Measurements from ENCODE around the gene HBM.
"Not testable (repeated sequence)": the region's sequence is repeated elsewhere in the genome, so short reads cannot be mapped to it uniquely, and the experiment has no call there.

HBM gene

DNA sequence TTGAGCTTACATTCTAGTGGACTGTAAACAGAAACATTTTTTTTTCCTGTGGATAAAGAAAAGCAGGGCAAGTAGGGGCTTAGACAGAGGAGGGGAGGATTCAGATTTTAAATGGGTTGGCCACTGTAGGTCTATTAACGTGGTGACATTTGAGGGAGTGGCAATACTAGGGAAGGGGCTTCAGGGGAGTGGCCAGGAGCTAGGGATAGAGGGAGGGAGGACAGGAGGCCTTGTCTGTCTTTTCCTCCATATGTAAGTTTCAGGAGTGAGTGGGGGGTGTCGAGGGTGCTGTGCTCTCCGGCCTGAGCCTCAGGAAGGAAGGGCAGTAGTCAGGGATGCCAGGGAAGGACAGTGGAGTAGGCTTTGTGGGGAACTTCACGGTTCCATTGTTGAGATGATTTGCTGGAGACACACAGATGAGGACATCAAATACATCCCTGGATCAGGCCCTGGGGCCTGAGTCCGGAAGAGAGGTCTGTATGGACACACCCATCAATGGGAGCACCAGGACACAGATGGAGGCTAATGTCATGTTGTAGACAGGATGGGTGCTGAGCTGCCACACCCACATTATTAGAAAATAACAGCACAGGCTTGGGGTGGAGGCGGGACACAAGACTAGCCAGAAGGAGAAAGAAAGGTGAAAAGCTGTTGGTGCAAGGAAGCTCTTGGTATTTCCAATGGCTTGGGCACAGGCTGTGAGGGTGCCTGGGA is 6.5 kb upstream of the HBM start:
- Histone ChIP-seq H3K36me3 (no peaks in the 10 kb centered on the region), H3K27me3 (peaks cover 0 to 68% of the 10 kb centered on the region in 2 donors), H3K4me3 (no peak overlapping the region), H3K27ac (no peak overlapping the region), H3K4me1 (peaks cover 0 to 8% (median 7%) of the 10 kb centered on the region in 4 donors), H3K9me3 (no peaks in the 10 kb centered on the region)
- no peak for DNase-seq
- intact Hi-C loops (cut with DNase I; ENCODE audit: low total_unique reads): no loop called here
- TF ChIP-seq, protein P1, sequence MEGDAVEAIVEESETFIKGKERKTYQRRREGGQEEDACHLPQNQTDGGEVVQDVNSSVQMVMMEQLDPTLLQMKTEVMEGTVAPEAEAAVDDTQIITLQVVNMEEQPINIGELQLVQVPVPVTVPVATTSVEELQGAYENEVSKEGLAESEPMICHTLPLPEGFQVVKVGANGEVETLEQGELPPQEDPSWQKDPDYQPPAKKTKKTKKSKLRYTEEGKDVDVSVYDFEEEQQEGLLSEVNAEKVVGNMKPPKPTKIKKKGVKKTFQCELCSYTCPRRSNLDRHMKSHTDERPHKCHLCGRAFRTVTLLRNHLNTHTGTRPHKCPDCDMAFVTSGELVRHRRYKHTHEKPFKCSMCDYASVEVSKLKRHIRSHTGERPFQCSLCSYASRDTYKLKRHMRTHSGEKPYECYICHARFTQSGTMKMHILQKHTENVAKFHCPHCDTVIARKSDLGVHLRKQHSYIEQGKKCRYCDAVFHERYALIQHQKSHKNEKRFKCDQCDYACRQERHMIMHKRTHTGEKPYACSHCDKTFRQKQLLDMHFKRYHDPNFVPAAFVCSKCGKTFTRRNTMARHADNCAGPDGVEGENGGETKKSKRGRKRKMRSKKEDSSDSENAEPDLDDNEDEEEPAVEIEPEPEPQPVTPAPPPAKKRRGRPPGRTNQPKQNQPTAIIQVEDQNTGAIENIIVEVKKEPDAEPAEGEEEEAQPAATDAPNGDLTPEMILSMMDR (IDR thresholded peaks at IDR 0.05): no peak

DNA sequence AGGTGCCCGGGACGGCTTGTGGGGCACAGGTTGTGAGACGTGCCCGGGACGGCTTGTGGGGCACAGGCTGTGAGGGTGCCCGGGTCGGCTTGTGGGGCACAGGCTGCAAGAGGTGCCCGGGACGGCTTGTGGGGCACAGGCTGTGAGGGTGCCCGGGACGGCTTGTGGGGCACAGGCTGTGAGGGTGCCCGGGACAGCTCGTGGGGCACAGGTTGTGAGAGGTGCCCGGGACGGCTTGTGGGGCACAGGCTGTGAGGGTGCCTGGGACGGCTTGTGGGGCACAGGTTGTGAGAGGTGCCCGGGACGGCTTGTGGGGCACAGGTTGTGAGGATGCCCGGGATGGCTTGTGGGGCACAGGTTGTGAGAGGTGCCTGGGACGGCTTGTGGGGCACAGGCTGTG is 5.5 kb upstream of the HBM start:
- intact Hi-C loops (cut with DNase I; ENCODE audit: low total_unique reads); H3K9me3 ChIP-seq; H3K4me1 ChIP-seq; H3K27ac ChIP-seq; DNase-seq; H3K4me3 ChIP-seq; H3K36me3 ChIP-seq: not testable (repeated sequence)
- H3K27me3 ChIP-seq: peaks cover 2 to 62% of the 10 kb centered on the region in 2 donors

DNA sequence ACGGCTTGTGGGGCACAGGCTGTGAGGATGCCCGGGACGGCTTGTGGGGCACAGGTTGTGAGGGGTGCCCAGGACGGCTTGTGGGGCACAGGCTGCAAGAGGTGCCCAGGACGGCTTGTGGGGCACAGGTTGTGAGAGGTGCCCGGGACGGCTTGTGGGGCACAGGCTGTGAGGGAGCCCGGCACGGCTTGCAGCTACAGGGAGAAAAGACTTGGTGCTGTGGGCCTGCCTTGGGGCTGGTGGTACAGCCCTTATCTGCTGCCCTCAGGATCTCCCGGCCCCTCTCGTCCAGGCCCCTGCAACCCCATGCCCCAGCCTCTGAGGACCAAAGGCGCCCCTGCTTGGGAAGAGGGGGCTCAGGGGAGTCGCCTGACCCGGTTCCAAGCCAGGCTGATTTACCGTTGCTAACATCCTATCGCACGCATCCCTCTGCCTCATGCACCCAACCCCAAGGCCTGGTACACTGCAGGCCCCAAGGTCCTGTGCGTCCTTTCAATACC is 5.0 kb upstream of the HBM start:
- H3K9me3 ChIP-seq: no peaks in the 10 kb centered on the region
- peaks cover 7 to 62% of the 10 kb centered on the region in 2 donors for H3K27me3 ChIP-seq
- no peak overlapping the region for H3K4me3 ChIP-seq
- DNase-seq: no peak
- intact Hi-C loops (cut with DNase I; ENCODE audit: low total_unique reads): no loop called here
- peaks cover 7 to 9% (median 9%) of the 10 kb centered on the region in 4 donors for H3K4me1 ChIP-seq
- no peaks in the 10 kb centered on the region for H3K36me3 ChIP-seq
- TF ChIP-seq, protein P1 (IDR thresholded peaks at IDR 0.05): no peak
- no peak overlapping the region for H3K27ac ChIP-seq

DNA sequence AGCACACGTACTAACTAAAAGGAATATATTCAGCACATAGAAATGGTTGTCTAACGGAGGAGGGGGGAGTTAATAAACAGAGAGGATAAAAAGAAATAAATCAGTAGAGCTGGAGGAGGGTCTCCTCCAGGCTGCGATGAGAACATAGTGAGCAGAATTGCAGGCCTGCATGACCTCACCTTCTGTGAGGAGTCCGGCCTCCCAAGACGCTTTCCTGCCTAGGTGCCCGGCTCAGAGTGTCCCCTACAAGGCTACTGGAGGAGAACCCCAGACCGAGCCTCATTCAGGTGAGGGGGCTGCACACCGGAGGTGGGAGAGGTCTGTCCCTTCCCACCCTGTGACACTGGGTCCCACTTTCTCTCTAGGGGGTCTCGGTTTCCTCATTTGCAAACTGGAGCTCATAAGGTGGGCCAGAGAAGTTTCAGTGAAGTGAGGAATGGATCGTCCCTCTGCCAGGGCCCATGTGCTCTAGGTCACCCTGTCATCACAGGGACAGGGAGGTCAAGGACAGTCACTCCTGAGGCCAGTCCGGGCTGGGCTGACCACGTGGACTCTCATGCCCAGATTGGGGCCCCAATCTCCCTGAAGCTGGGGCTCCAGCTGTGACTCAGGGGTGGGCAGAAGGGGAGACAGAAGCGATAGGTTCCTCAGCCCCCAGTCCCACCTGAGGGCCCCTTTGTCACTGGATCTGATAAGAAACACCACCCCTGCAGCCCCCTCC is 3.3 kb upstream of the HBM start:
- TF ChIP-seq, protein P1 (IDR thresholded peaks at IDR 0.05): no peak
- H3K36me3 ChIP-seq: no peaks in the 10 kb centered on the region
- H3K27ac ChIP-seq: no peak overlapping the region
- H3K4me1 ChIP-seq: peaks cover 10 to 18% (median 16%) of the 10 kb centered on the region in 4 donors
- no peak overlapping the region for H3K4me3 ChIP-seq
- intact Hi-C loops (cut with DNase I; ENCODE audit: low total_unique reads): no loop called here
- no peaks in the 10 kb centered on the region for H3K9me3 ChIP-seq
- H3K27me3 ChIP-seq: peaks cover 14 to 64% of the 10 kb centered on the region in 2 donors
- DNase-seq: no peak

DNA sequence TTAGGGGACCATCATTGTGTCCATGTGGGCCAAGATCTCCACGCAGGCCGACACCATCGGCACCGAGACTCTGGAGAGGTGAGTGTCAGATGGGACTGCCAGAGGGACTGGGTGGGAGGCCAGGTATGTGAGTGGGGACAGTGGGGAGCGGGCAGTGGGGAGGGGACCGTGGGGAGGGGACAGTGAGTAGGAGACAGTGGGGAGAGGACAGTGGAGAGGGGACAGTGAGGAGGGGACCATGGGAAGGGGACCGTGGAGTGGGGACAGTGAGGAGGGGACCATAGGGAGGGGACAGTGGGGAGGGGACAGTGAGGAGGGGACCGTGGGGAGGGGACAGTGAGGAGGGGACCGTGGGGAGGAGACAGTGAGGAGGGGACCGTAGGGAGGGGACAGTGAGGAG is 2.6 kb upstream of the HBM start:
- Histone ChIP-seq H3K4me1 (peaks cover 10 to 18% (median 16%) of the 10 kb centered on the region in 4 donors), H3K27me3 (peaks cover 14 to 65% of the 10 kb centered on the region in 2 donors)
- H3K4me3 ChIP-seq; intact Hi-C loops (cut with DNase I; ENCODE audit: low total_unique reads); H3K9me3 ChIP-seq; DNase-seq; H3K36me3 ChIP-seq; H3K27ac ChIP-seq: not testable (repeated sequence)

DNA sequence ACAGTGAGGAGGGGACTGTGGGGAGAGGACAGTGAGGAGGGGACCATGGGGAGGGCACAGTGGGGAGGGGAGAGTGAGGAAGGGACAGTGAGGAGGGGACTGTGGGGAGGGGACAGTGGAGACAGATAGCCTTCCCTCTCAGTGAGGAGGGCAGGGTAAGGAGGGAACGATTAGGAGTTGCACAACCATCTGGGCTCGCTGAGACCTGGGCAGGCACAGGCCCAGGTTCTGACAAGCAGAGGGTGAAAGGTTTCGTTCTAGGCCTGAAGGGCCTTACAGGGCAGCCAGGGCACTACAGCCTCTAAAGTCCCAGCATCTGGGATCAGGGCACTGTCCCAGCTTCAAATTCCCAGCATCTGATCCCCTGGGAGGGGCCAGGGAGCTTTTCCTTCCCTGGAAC is 2.1 kb upstream of the HBM start:
- intact Hi-C loops (cut with DNase I; ENCODE audit: low total_unique reads); H3K4me3 ChIP-seq; H3K36me3 ChIP-seq; DNase-seq; H3K9me3 ChIP-seq; H3K27ac ChIP-seq: not testable (repeated sequence)
- peaks cover 14 to 67% of the 10 kb centered on the region in 2 donors for H3K27me3 ChIP-seq
- H3K4me1 ChIP-seq: peaks cover 10 to 18% (median 16%) of the 10 kb centered on the region in 4 donors

DNA sequence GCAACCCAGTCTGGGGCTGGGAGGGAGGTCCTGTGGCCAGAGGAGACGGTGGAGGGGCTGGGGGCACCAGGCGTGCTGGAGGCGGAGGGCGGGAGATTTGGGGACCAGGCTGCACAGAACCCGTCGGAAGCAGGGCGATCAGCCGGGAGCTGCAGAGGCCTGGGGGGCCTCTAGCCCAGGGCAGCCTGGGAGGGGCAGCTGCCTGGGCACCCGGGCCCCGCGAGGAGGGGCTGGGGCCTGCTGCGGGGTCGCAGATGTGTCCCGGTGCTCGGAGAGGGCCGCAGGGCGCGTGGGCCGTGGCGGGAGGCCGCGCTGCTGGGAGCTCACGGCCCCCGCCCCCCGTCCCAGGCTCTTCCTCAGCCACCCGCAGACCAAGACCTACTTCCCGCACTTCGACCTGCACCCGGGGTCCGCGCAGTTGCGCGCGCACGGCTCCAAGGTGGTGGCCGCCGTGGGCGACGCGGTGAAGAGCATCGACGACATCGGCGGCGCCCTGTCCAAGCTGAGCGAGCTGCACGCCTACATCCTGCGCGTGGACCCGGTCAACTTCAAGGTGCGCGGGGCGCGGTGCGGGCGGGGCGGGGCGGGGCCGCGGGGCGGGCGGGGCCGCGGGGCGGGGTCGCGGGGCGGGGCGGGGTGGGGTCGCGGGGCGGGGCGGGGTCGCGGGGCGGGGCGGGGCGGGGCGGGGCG is 1.5 kb upstream of the HBM start:
- peaks cover 10 to 18% (median 16%) of the 10 kb centered on the region in 4 donors for H3K4me1 ChIP-seq
- peaks cover 14 to 70% of the 10 kb centered on the region in 2 donors for H3K27me3 ChIP-seq
- intact Hi-C loops (cut with DNase I; ENCODE audit: low total_unique reads); H3K36me3 ChIP-seq; H3K9me3 ChIP-seq; DNase-seq; H3K27ac ChIP-seq; H3K4me3 ChIP-seq: not testable (repeated sequence)

All from tibial artery (tissue), 4 donors.